Head of caudate nucleus (tissue), 42 donors: ENCODE data around the gene B3GLCT.
"Not testable (repeated sequence)": the region's sequence is repeated elsewhere in the genome, so short reads cannot be mapped to it uniquely, and the experiment has no call there.

Experiments used
- DNase-seq, 42 donors: peaks; one replicate each; pipeline versions ENCODE4 v3.0.0 to v3.0.0-alpha.2; 2020 to 2021; ENCODE audit warnings: mixed read lengths in 7 of 42
- intact Hi-C: fragments of 100-400 bp; cut with DNase I; formaldehyde crosslinking; loops from one replicate; pipeline ENCODE4 v1.15.0; 2022

B3GLCT gene

GRCh38 chr13:31199849-31200636 is at the start of gene B3GLCT:
Gene B3GLCT, plus strand, starts transcription at chr13:31199975. Its CDS starts 110 bp downstream, at chr13:31200085.
- intact Hi-C loops, result no loop called here
- DNase-seq, result peak in 40 of 42 donors; percentile 20 to 88 (median 78)

DNA sequence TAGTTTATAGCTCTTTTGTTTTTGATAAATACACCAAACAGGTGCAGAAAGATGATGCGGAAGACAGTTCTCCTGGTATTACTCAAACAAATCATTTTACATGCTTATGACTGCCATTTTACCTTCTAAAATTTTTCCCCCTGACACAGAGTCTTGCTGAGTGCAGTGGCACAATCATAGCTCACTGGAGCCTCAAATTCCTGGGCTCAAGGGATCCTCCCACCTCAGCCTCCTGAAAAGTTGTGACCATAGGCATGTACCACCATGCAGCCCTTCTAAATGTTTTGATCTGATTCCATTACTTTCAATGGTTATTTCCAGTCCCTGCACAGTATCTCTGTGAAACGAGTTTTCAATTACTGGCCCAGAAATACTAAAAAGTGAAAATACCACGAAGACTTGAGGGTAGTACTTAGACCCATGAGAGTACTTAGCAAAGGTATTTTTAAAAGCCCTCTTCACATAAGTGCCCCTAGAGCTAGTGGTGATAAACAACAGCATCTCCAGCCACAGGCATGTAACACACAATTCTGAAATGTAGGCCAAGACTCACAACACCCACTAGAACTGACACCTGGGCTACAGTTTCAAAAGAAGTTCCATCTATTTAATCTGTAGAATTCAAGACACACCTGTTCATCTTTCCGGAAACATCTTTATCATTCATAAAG is 49.3 kb upstream of the B3GLCT start:
- intact Hi-C loops, result no loop called here
- DNase-seq, result no peak

GRCh38 chr13:31151837-31152236 is 47.9 kb upstream of the B3GLCT start:
- intact Hi-C loops, result no loop called here

DNA sequence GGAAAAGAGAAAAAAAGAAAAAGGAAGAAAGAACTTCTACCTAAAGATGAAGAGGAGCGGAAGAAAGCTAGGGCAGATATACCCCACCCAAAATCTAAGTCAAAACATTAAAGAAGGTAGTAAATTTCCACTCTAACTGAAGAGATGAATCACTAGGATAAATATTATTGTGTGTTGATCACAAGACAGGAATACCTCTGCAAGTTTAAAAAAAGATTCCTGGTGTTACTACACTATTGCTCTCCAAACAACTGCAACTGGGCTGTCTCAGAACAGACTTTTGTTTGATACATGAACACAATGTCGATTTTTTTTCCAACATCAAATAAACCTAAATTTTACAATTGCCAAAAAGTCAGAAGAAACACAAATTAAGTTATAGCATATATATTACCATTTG is 44.8 kb upstream of the B3GLCT start:
- intact Hi-C loops, result no loop called here
- no peak for DNase-seq

More at GRCh38 chr13:31151837-31152236, 47.9 kb upstream of the B3GLCT start:
- DNase-seq, result no peak

DNA sequence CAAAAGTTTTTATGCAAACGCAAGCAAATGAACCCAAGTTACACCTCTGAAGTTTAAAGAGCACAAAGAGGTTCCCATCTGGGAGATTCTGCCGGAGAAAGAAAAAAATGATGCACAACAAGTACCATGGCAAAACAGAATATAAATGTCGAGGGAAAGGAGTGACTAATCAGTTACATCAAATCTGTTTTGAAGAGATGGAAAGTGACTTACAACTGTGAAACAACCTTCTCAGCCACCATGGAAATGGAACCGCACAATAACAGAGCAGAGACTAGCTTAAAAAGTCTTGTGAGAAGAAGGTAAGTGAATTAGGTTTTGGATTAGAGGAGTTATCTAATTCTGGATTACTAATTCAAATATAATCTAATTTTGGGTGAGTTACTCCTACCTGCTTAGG is 40.5 kb upstream of the B3GLCT start:
- no peak for DNase-seq
- intact Hi-C loops, result no loop called here

- intact Hi-C loops, result no loop called here
- DNase-seq, result peak; percentile 48 to 91 (median 77)
Measured at GRCh38 chr13:31160857-31161556, 38.8 kb upstream of the B3GLCT start.

DNA sequence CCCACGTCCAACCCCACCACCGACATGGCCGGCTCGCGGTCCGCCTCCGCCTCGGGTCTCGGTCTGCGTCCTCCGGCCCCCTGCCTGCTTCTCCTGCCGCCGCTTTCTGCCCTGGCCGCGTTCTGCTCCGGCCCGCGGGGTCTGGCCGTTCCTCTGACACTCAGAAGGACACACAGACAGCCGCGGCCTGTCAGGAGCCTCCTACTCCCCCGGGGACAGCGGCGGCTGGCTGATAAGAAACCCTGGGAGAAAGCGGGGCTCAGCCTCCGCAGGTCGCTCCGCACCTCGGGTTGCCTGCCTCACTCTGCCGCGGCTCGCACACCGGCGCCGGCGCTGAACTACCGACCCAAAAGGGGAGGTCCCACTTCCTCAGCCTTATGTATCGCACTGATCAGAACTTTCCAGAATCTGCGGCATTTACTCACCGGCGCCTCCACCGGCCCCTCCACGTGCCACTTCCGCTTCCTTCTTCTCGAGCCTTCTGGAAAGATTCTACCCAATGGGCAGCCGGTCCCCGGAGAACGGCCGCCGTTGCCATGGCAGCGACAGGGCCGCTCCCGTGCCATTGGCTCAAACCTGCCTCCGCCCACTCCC is 38.1 kb upstream of the B3GLCT start, which contains the start of gene HSPH1:
TSS of gene HSPH1 (minus strand) at position 348 of the 594 bp plus-strand sequence. CDS start at position 26, 322 bp downstream.
- DNase-seq, result peak; percentile 94 to 99 (median 97)
- intact Hi-C loops, result loop anchor here (2.0 kb wide), 1 partner anchor 31 kb away; no protein-coding TSS in a partner anchor

GRCh38 chr13:31162151-31163008 is 37.4 kb upstream of the B3GLCT start:
- intact Hi-C loops, result loop anchor here (2.0 kb wide), 1 partner anchor 30 kb away; no protein-coding TSS in a partner anchor
- DNase-seq, result peak; percentile 95 to 99 (median 98)

GRCh38 chr13:31166591-31166990 is 33.2 kb upstream of the B3GLCT start:
- DNase-seq, result no peak
- intact Hi-C loops, result no loop called here

DNA sequence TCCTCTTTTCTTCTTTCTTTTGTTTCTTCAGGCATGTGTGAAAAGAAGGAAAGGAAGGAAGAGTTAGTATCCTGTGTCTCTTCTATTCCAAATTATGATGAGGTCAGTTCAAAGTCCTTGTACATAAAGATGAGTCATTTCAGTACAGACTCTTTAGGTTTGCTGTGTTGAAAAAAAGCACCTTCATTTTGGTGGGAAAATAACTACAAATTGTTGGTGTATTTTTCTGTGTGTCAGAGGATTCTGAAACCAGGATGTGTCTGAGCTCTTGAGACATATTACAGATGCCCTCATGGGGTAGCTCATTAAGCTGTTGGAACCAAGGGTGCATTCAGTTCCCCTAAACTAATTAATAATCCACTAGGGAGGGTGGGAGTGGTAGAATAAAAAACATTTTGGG is 32.3 kb upstream of the B3GLCT start:
- no peak for DNase-seq
- intact Hi-C loops, result no loop called here

DNA sequence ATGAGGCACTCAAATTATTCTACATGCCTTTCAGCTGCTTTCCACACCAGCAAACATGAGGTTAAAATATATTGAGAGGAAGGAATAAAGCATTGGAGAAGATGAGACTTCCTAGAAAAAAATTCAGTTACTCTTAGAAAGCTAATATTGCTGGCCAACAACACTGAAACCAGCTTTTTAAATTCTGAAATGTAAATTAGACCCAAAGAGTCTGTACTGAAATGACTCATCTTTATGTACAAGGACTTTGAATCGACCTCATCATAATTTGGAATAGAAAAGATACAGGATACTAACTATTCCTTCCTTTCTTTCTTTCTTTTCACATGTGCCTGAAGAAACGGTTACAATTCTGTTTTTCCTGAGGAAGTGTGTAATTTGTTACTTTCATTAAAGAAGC is 31.6 kb upstream of the B3GLCT start:
- DNase-seq, result no peak
- intact Hi-C loops, result no loop called here

DNA sequence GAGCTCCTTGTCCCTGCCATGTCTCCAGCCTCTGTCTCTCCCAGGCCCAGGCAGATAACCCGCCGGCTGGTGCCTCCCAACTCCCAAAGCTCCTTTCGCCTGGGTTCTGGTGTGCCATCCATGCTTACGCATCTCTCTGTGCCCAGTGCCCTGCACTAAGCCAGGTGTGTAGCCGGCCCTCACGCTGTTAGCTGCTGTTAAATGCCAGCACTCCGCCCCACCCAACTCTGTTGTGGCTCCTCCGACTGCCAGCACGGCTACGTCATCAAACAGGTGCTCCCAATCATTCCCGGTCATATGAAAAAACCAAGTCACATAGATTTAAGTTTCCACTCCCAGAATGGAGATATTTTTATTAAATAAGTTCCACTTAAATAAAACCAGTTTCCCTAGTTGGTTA is 31.0 kb upstream of the B3GLCT start:
- DNase-seq, result no peak
- intact Hi-C loops, result no loop called here

- intact Hi-C loops, result loop anchor here (10.0 kb wide), 1 partner anchor 253 kb away; no protein-coding TSS in a partner anchor
- no peak for DNase-seq
Measured at GRCh38 chr13:31172001-31172400, 27.8 kb upstream of the B3GLCT start.

- intact Hi-C loops, result loop anchor here (10.0 kb wide), 1 partner anchor 252 kb away; no protein-coding TSS in a partner anchor
- no peak for DNase-seq
Measured at GRCh38 chr13:31172535-31172934, 27.2 kb upstream of the B3GLCT start.

DNA sequence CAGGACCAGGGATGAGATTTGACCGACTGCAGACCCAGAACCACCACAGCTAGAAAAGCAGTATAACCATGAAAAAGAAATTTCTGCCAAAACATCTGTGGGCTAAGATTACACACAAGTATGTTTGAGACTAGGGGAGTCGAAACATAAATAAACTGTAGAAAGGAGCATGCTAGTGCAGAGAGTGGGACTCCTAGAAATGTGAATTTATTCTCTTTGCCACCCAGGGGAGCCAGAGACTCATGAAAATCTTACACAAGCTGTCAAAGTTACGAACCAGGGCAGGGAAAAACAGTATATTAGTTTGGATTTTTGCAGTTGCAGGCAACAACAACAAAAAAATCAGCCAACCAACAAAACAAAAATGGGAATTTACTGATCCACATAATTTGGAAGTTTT is 25.8 kb upstream of the B3GLCT start:
- intact Hi-C loops, result loop anchor here (10.0 kb wide), 1 partner anchor 251 kb away; no protein-coding TSS in a partner anchor
- peak in 16 of 42 donors; percentile 14 to 69 (median 33) for DNase-seq

GRCh38 chr13:31175847-31176532 is 23.8 kb upstream of the B3GLCT start:
- intact Hi-C loops, result loop anchor here (10.0 kb wide), 1 partner anchor 249 kb away; no protein-coding TSS in a partner anchor
- no peak for DNase-seq

GRCh38 chr13:31177813-31178495 is 21.8 kb upstream of the B3GLCT start:
- intact Hi-C loops, result loop anchor here (10.0 kb wide), 1 partner anchor 247 kb away; no protein-coding TSS in a partner anchor
- not testable (repeated sequence) for DNase-seq
